DND-41 (cell line): ENCODE measurements around the gene FOXK1.

Source experiments
- EZH2 ChIP-seq: IDR thresholded peaks from 3 replicates; pipeline ENCODE4 v1.6.1; 2012; ENCODE audit warnings: borderline replicate concordance, low read depth, mild to moderate bottlenecking, moderate library complexity, low read length, inconsistent platforms; ENCODE audit not compliant: severe bottlenecking
- TF ChIP-seq, protein P1 (sequence below): IDR thresholded peaks from 2 replicates; pipeline ENCODE4 v1.5.1; 2012; ENCODE audit warnings: borderline replicate concordance, low read length, moderate library complexity, mild to moderate bottlenecking; ENCODE audit not compliant: poor library complexity, severe bottlenecking; ENCODE audit errors: extremely low read depth

- TF ChIP-seq, protein P1, sequence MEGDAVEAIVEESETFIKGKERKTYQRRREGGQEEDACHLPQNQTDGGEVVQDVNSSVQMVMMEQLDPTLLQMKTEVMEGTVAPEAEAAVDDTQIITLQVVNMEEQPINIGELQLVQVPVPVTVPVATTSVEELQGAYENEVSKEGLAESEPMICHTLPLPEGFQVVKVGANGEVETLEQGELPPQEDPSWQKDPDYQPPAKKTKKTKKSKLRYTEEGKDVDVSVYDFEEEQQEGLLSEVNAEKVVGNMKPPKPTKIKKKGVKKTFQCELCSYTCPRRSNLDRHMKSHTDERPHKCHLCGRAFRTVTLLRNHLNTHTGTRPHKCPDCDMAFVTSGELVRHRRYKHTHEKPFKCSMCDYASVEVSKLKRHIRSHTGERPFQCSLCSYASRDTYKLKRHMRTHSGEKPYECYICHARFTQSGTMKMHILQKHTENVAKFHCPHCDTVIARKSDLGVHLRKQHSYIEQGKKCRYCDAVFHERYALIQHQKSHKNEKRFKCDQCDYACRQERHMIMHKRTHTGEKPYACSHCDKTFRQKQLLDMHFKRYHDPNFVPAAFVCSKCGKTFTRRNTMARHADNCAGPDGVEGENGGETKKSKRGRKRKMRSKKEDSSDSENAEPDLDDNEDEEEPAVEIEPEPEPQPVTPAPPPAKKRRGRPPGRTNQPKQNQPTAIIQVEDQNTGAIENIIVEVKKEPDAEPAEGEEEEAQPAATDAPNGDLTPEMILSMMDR: no peak
- TF ChIP-seq EZH2: no peak
These were observed 67.3 kb downstream of the FOXK1 start for GRCh38 chr7:4749363-4749762.
